Left lobe of liver (tissue), 2 donors: Measurements from ENCODE around the gene JDP2. TPM values are rescaled to one million over a fixed set of nuclear protein-coding genes. Genes with fewer than 3 reads are reported as not detected.

ENCODE experiments used
- ATAC-seq: fragments of 200-7000 bp; cut with Tn5 transposase; one replicate; pipeline ENCODE4 v1.9.1; 2020; ENCODE audit warnings: mild to moderate bottlenecking, moderate library complexity
- DNase-seq: peaks from one replicate; pipeline ENCODE4 v3.0.0-alpha.2; 2020; ENCODE audit warnings: low spot score
- total RNA-seq: library from RNA; stranded (reverse); gene quantifications from one replicate; pipeline ENCODE4 v1.2.1, GENCODE V29; 2021
- donor health status: DM: no; HTN: no; CAD: no; lungs with moderate emphysema.
- donor health status: DM: no; HTN: yes; CAD: no.

The JDP2 gene
- total RNA-seq, 1 donor from 2014 or later, result 12.8 TPM

DNA sequence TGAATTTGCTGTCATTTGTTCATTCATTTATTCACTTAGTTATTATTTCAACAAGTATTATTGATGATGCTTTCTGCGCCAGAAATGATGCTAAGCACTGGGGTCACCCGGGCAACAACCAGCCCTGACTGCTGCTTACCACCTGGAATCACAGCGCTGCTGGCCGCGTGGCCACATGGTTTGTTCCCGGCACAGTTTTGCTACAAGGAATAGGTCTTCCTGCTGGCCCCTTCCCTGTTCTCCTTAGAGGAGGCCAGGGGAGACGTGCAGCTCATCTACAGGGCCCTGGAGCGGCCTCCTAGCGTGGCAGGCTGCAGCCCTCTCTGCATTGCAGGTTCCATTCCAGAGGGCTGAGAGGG is 7.0 kb downstream of the JDP2 start:
- ATAC-seq, result no peak
- DNase-seq, result no peak

DNA sequence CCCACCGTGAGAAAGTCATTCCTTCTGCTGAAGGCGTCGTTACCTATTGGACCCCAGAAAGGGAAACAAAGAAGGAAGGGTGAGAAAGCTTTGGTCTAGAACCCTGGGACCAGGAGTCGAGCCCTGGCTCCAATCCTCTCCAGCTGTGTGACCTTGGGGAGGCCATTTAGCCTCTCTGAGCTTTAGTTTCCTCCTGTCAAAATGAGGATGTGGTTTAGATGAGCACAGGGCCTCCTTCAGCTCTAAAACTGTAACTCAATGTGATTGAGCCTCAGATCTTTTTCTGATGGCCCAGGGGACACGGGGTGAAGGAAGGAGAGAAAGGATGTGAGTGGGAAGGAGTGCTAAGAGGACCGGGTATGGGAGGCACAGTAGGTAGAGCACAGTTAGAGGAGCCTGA is 7.7 kb downstream of the JDP2 start:
- DNase-seq (no peak), ATAC-seq (no peak)

DNA sequence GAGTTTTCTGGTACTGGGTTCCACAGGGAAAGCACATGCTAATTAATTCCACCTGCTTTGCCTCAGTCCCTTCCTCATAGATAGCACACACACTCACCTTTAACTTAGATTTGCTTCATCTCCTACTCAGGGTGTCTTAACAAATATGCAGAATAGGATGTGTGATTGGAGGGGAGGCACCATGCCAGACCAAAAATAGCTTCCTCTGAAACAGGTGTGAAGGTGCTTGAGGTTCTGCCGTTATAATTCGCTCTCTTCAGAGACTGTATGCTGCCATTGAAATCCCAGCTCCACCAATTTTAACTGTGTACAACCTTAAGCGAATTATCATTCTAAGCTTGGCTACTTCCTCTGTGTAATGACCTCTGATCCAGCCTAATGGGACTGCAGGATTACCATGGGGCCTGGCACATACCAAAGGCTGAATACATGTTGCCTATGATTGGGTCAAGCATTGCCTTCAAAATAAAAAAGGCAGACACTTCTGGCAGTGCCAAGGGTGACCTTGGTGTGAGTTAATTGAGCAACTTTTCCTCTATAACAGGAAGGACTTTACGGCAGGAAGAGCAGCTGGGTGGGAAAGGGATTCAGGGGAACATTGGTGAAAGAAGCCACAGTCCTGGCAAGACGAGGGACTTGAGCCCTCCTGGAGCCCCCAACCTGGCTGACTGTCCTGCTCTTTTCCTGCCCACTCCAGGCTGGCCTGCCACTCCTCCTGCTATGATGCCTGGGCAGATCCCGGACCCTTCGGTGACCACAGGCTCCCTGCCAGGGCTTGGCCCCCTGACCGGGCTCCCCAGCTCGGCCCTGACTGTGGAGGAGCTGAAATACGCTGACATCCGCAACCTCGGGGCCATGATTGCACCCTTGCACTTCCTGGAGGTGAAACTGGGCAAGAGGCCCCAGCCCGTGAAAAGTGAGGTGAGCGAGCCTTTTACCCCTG is 9.7 kb downstream of the JDP2 start:
- ATAC-seq, result peak; percentile 11
- no peak for DNase-seq

DNA sequence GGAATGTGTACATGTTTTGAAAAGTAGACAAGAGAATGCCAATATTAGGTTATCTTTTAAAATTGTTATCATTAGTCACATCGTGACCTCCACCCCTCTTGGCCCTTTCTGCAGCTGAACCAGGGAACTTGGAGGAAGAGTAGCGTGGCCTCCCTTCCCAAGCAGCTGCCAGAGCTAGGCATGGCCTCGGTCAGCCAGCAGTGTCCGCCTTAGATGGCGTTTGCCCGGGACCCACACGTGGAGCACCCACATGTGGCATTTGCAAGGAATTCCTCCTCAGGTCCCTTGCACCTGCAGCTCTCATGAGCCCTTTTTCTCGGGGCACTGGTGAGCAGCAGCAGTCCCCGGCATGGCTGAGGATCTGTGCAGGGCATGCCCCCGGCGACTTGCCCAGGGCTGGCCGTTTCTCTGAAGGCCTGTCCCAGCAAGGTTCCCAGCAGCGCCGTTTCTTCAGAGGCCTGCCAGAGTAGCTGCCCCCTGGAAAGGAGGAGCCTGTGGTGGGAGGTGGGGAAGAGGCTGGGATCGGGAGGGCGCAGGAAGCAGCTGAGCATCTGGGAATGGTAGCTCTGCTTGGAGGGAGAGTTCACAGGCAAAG is 10.8 kb downstream of the JDP2 start:
- ATAC-seq (no peak), DNase-seq (peak; percentile 41)

DNA sequence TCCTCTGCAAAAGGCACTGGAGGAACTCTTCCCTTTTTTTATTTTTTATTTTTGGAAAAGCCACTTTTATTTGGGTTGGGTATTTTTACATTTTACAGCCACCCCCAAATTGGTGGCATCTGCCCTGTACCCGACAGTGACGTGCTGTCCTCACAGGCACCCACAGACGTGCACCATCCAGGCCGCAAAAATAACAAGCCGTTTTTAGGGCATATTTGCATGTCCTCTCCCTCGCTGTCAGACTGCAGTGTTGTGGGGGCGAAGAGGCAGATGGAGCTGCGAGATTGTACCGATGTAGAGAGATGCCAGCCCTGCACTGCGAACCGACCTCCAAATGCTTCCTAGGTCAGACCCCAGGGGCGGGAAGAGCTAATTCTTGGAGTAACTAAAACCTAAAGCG is 12.2 kb downstream of the JDP2 start:
- ATAC-seq (no peak), DNase-seq (no peak)

DNA sequence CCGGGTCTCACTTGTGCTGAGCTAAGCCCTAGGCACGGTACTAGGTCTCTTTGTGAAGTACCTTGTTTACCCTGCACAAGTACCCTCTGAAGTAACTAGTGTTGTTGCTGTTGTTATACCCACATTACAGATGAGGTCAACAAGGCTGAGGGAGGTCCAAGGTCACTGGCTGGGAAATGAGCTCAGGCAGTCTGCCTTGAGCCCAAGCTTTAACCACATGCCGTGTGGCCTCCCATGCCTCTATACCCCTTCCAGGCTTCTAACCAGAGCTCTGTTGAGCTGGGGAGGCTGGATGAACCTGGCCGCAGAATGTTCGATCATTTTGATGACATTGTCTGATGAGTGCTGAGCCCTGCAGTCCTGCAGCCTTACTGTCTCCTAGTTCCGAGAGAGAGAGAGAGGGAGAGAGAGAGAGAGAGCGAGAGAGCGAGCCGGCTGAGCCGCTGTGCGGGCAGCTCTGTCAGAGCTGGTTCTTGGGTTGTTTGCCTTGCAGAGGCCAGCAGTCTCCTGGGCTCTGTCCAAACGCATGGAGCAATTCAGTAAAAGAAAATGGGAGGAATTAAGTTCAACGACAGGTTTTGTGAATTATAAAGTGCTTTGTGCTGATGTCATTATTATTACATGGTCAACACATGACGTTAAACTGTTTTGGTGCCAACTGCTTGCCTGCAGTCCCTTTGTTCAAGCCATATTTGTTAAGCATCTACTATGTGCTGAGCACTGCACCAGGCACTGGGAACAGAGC is 13.1 kb downstream of the JDP2 start:
- peak; percentile 96 for ATAC-seq

GRCh38 chr14:75441728-75442127 is 13.9 kb downstream of the JDP2 start:
- no peak for ATAC-seq
- no peak for DNase-seq

More for the DNA sequence above, 13.1 kb downstream of the JDP2 start:
- peak; percentile 73 for DNase-seq

GRCh38 chr14:75442166-75442565 is 14.3 kb downstream of the JDP2 start:
- DNase-seq, result no peak
- ATAC-seq, result no peak

GRCh38 chr14:75442642-75443041 is 14.8 kb downstream of the JDP2 start:
- DNase-seq, result no peak
- ATAC-seq, result no peak

DNA sequence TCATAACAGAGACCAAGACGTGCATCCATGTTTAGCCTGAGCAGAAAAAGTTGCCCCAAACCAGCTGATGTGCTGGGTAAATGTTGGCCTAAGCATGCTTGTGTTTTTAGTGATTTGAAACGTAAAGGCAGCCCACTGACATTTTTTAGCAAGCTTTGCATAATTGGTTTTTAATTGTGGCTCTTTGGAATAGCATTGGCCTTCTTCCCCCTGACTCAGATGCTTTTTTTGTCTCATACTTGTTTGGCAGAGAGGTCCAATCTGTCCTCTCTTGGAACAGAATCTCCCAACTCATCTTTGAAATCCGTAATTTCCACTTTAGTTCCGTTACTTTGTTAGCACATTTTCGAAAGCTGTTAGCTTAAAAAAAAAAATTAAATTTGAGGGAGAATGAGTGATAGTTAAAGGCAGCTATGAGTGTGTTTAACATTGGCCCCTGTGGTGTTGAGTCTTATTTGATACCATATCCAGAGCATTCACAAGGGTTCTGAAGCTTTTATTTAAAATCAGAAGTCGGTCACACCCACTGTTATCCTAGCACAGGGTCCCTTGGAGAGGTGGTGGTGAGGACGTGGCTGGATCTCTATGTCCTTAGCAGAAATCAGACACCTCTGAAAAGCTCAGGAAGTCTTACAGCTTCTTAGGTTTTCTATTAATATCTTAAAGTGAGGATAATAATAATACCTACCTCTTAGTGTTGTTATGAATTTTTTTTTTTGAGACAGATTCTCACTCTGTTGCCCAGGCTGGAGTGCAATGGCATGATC is 15.6 kb downstream of the JDP2 start:
- ATAC-seq (no peak), DNase-seq (no peak)

- DNase-seq, result no peak
- no peak for ATAC-seq
Measured at GRCh38 chr14:75445236-75445635, 17.4 kb downstream of the JDP2 start.

- DNase-seq, result no peak
- ATAC-seq, result no peak
Measured at GRCh38 chr14:75445963-75446362, 18.1 kb downstream of the JDP2 start.

GRCh38 chr14:75446447-75446846 is 18.6 kb downstream of the JDP2 start:
- no peak for ATAC-seq
- no peak for DNase-seq

- no peak for DNase-seq
- ATAC-seq, result no peak
Measured at GRCh38 chr14:75448209-75448608, 20.4 kb downstream of the JDP2 start.

GRCh38 chr14:75449036-75449435 is 21.2 kb downstream of the JDP2 start:
- DNase-seq (no peak), ATAC-seq (no peak)

DNA sequence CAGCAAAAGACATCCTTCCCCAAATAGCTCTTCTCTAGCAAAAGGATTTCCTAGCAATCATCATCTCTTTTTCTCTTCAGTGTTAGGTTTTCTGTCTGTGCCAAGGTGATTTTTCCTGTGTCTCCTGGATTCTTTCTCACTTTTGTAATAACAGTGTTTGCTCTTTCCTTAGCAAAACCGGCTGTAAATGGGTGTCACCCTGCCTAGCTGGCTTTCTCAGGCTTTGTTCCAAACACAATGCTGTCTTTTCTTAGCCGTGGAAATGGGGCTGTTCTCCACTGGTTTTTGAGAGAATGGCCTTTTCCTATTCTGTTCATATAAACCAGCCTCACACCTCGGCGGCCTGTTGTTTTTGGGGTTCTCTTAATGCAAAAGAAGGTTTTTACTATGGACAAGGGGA is 21.9 kb downstream of the JDP2 start:
- DNase-seq, result no peak
- ATAC-seq, result peak; percentile 16

DNA sequence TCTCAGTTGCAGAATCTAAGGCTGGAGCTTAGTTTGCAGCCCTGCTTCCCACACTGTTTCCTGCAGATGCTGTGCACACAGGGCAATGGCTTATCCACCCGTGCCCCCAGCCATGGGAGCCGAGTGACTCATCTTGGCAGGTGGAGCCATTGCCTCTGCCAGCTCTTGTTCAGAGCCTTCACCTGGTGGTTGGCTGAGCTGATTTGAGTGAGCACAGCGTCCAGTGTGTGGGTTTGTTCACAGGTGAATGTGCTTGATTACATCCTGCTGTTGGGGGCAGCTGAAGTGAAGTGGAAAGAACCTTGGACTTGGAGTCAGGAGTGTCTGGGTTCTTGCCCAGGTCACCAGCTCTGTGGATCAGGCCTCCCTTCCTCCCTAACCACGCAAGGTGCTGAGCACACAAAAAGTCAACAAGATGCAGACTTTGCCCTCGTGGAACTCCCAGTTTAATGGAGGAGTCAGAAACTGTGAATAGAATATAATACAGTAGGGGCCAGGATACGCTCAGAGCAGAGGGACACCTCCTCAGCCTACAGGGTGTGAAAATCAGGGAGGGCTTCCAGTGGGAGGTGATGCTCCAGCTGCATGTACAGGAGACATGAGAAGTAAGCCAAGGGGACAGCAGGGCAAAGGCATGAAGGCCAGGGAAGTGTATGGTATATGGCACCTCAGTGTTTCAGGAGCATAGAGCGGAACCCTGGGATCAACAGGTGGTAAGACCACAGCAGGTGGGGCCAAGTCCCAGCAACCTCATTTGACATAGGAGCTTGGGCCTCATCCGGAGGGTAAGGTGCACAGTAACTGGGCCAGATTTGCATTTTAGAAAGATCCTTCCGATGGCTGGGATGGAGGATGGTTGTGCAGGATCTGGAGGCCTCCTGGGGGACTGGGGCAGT is 22.8 kb downstream of the JDP2 start:
- peak; percentile 85 for ATAC-seq
- DNase-seq, result peak; percentile 96

- DNase-seq (peak; percentile 80), ATAC-seq (peak; percentile 60)
Measured at GRCh38 chr14:75452324-75452723, 24.5 kb downstream of the JDP2 start.

GRCh38 chr14:75452900-75453816 is 25.3 kb downstream of the JDP2 start:
- DNase-seq (no peak), ATAC-seq (peak; percentile 2)
